Activated T-cell treated with anti-CD3 and anti-CD28 coated beads, Interleukin-2, amount 50 U/mL, for 4 hours (primary cell): ENCODE results near the gene ALDH1B1. TPM values are rescaled to one million over a fixed set of nuclear protein-coding genes. Genes with fewer than 3 reads are reported as not detected.

Source experiments
- ATAC-seq, 2 donors: fragments of 200-7000 bp; cut with Tn5 transposase; one replicate each; pipeline ENCODE4 v1.10.0; 2021
- DNase-seq: peaks from one replicate; pipeline ENCODE4 v3.0.0-alpha.2; 2020
- H3K27me3 Mint-ChIP-seq: one replicate; pipeline ENCODE4 v1.8.0; 2021; ENCODE audit warnings: low read depth, mixed read lengths
- H3K36me3 Mint-ChIP-seq: one replicate; pipeline ENCODE4 v1.8.0; 2022; ENCODE audit warnings: mixed read lengths; ENCODE audit not compliant: insufficient read depth
- H3K4me1 Mint-ChIP-seq: one replicate; pipeline ENCODE4 v1.8.0; 2021; ENCODE audit warnings: low read depth, mixed read lengths
- H3K4me3 Mint-ChIP-seq: one replicate; pipeline ENCODE4 v1.8.0; 2021; ENCODE audit warnings: mild to moderate bottlenecking, moderate library complexity, mixed read lengths
- H3K9me3 Mint-ChIP-seq: one replicate; pipeline ENCODE4 v1.8.0; 2021; ENCODE audit warnings: mixed read lengths
- total RNA-seq, 3 donors: library from RNA; stranded (reverse); gene quantifications; one replicate each; pipeline ENCODE4 v1.2.1, GENCODE V29; 2021

ALDH1B1 gene
- total RNA-seq, 3 donors from 2014 or later, result 15.7 to 26.9 (median 22.0) TPM

- H3K4me1 Mint-ChIP-seq, result no peaks in the 10 kb centered on the region
- no peaks in the 10 kb centered on the region for H3K36me3 Mint-ChIP-seq
- H3K27me3 Mint-ChIP-seq, result no peaks in the 10 kb centered on the region
- H3K4me3 Mint-ChIP-seq, result no peak overlapping the region
- no peaks in the 10 kb centered on the region for H3K9me3 Mint-ChIP-seq
- no peak for DNase-seq
- no peak for ATAC-seq
Observed at GRCh38 chr9:38357350-38358114, 35.0 kb upstream of the ALDH1B1 start.

- no peaks in the 10 kb centered on the region for H3K36me3 Mint-ChIP-seq
- no peak for ATAC-seq
Observed at GRCh38 chr9:38358390-38359296, 33.9 kb upstream of the ALDH1B1 start.

GRCh38 chr9:38359297-38359653 lies 33.2 kb upstream of the ALDH1B1 start:
- ATAC-seq, result no peak
- Mint-ChIP-seq H3K27me3 (no peaks in the 10 kb centered on the region), H3K9me3 (no peaks in the 10 kb centered on the region), H3K36me3 (no peaks in the 10 kb centered on the region), H3K4me1 (peaks cover 5% of the 10 kb centered on the region), H3K4me3 (no peak overlapping the region)
- no peak for DNase-seq

More at GRCh38 chr9:38358390-38359296, 33.9 kb upstream of the ALDH1B1 start:
- Mint-ChIP-seq H3K27me3 (no peaks in the 10 kb centered on the region), H3K4me3 (no peak overlapping the region), H3K4me1 (peaks cover 5% of the 10 kb centered on the region), H3K9me3 (no peaks in the 10 kb centered on the region)
- no peak for DNase-seq

- ATAC-seq (no peak), DNase-seq (no peak)
- H3K4me3 Mint-ChIP-seq, result no peak overlapping the region
- H3K36me3 Mint-ChIP-seq, result no peaks in the 10 kb centered on the region
- peaks cover 1% of the 10 kb centered on the region for H3K27me3 Mint-ChIP-seq
- H3K9me3 Mint-ChIP-seq, result no peaks in the 10 kb centered on the region
- peaks cover 5% of the 10 kb centered on the region for H3K4me1 Mint-ChIP-seq
Observed at GRCh38 chr9:38359689-38360385, 32.7 kb upstream of the ALDH1B1 start.

DNA sequence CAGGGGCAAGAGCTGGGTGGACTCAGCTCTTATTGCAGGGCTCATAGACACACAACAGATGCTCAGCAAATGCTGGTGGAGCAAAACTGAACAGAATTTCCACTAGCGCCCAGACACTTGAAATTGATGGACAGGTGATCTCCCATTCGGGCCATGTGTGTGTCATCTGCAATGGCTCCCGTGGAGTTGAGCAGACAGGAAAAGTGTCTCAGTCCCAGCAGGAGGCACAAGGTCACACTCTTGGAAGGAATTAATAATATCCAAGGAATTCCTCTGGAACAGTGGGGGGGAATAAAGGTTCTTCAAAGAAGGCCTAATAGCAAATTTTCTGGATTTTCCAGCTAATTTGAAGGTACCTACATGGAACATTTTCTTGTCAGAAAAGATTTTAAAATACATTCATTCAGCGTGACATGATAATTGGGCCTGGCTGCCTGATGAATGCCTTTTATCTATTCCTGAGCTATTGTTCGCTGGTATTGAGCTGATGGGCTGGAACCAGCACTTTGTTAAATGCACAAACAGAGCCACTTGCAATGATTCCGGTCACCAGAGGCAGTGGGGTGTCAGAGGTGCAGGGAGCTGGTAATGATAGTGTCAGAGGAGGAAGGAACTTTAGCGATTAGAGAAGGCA lies 31.5 kb upstream of the ALDH1B1 start:
- Mint-ChIP-seq H3K9me3 (no peaks in the 10 kb centered on the region), H3K27me3 (peaks cover 2% of the 10 kb centered on the region), H3K4me3 (no peak overlapping the region), H3K4me1 (peaks cover 5% of the 10 kb centered on the region), H3K36me3 (no peaks in the 10 kb centered on the region)
- no peak for ATAC-seq
- no peak for DNase-seq

GRCh38 chr9:38361473-38361850 lies 31.0 kb upstream of the ALDH1B1 start:
- DNase-seq, result no peak
- Mint-ChIP-seq H3K4me1 (peaks cover 5% of the 10 kb centered on the region), H3K36me3 (no peaks in the 10 kb centered on the region), H3K4me3 (no peak overlapping the region), H3K27me3 (peaks cover 2% of the 10 kb centered on the region), H3K9me3 (no peaks in the 10 kb centered on the region)
- ATAC-seq, result no peak

GRCh38 chr9:38362852-38363588 lies 29.5 kb upstream of the ALDH1B1 start:
- H3K36me3 Mint-ChIP-seq, result no peaks in the 10 kb centered on the region
- peaks cover 2% of the 10 kb centered on the region for H3K27me3 Mint-ChIP-seq
- ATAC-seq (peak; percentile 33 to 43), DNase-seq (no peak)
- H3K4me3 Mint-ChIP-seq, result peak overlapping the region; percentile 55
- no peaks in the 10 kb centered on the region for H3K9me3 Mint-ChIP-seq
- H3K4me1 Mint-ChIP-seq, result peaks cover 5% of the 10 kb centered on the region

- Mint-ChIP-seq H3K4me3 (no peak overlapping the region), H3K36me3 (no peaks in the 10 kb centered on the region)
Observed at GRCh38 chr9:38363589-38363925, 28.9 kb upstream of the ALDH1B1 start.

DNA sequence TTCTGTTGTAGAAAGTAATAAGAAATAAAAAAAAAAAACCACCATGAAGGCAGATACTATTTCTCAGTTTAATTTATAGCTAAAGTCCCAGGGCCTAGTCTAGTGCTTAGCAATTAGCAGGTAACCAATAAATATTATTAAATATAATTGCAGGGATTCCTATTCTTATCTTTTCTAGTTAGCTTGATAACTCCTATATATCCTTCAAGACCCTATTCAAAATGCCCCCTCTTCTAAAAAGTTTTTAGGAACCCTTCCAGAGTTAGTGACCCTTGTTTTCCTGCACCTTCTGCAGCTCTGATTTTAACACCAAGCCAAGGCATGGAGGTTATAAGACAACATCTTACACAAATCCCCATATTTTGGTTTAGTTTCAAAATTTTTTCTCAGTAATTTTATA lies 24.6 kb upstream of the ALDH1B1 start:
- DNase-seq (no peak), ATAC-seq (no peak)
- Mint-ChIP-seq H3K4me3 (no peak overlapping the region), H3K36me3 (no peaks in the 10 kb centered on the region), H3K9me3 (no peaks in the 10 kb centered on the region), H3K27me3 (peaks cover 7% of the 10 kb centered on the region), H3K4me1 (peaks cover 3% of the 10 kb centered on the region)

More at GRCh38 chr9:38363589-38363925, 28.9 kb upstream of the ALDH1B1 start:
- ATAC-seq (no peak), DNase-seq (no peak)
- no peaks in the 10 kb centered on the region for H3K9me3 Mint-ChIP-seq
- peaks cover 2% of the 10 kb centered on the region for H3K27me3 Mint-ChIP-seq
- peaks cover 5% of the 10 kb centered on the region for H3K4me1 Mint-ChIP-seq

- Mint-ChIP-seq H3K4me1 (no peaks in the 10 kb centered on the region), H3K36me3 (no peaks in the 10 kb centered on the region), H3K9me3 (no peaks in the 10 kb centered on the region), H3K4me3 (no peak overlapping the region), H3K27me3 (peaks cover 7% of the 10 kb centered on the region)
- ATAC-seq (no peak), DNase-seq (no peak)
Observed at GRCh38 chr9:38368731-38369130, 23.8 kb upstream of the ALDH1B1 start.

DNA sequence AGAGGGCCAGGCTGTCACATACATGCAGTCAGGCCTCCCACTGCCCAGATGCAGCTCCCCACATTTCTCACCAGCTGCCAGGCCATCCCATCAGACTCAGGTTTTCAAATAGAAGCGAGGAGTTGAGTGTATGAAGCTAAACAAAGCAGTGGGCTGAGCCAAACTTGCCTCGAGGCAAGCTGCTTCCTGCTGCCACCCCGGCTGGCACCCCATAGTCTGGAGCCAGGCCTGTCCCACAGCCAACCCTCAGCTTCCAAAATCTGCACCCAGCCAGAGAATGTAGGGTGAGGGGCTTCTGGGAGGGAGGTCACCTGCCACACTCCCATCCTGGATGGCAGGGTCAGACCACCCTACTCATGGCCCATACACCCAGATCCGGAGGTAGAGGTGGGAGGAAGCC lies 22.3 kb upstream of the ALDH1B1 start:
- Mint-ChIP-seq H3K4me1 (no peaks in the 10 kb centered on the region), H3K9me3 (no peaks in the 10 kb centered on the region), H3K27me3 (peaks cover 7% of the 10 kb centered on the region), H3K4me3 (no peak overlapping the region), H3K36me3 (no peaks in the 10 kb centered on the region)
- no peak for DNase-seq
- no peak for ATAC-seq

GRCh38 chr9:38371495-38371894 lies 21.0 kb upstream of the ALDH1B1 start:
- DNase-seq (no peak), ATAC-seq (no peak)
- no peaks in the 10 kb centered on the region for H3K4me1 Mint-ChIP-seq
- H3K4me3 Mint-ChIP-seq, result no peak overlapping the region
- no peaks in the 10 kb centered on the region for H3K36me3 Mint-ChIP-seq
- no peaks in the 10 kb centered on the region for H3K9me3 Mint-ChIP-seq
- H3K27me3 Mint-ChIP-seq, result peaks cover 7% of the 10 kb centered on the region

GRCh38 chr9:38372762-38373619 lies 19.5 kb upstream of the ALDH1B1 start:
- no peak for ATAC-seq
- peaks cover 8% of the 10 kb centered on the region for H3K27me3 Mint-ChIP-seq
- H3K4me1 Mint-ChIP-seq, result no peaks in the 10 kb centered on the region
- no peak overlapping the region for H3K4me3 Mint-ChIP-seq
- no peaks in the 10 kb centered on the region for H3K36me3 Mint-ChIP-seq
- no peak for DNase-seq
- no peaks in the 10 kb centered on the region for H3K9me3 Mint-ChIP-seq
